Activated T-cell treated with anti-CD3 and anti-CD28 coated beads for 48 hours (primary cell): ENCODE data around the gene TRIO.
"Not testable (repeated sequence)": the region's sequence is repeated elsewhere in the genome, so short reads cannot be mapped to it uniquely, and the experiment has no call there.

Experiments
- DNase-seq: peaks from one replicate; pipeline ENCODE4 v3.0.0-alpha.2; 2020; ENCODE audit warnings: low read depth

Gene TRIO

DNA sequence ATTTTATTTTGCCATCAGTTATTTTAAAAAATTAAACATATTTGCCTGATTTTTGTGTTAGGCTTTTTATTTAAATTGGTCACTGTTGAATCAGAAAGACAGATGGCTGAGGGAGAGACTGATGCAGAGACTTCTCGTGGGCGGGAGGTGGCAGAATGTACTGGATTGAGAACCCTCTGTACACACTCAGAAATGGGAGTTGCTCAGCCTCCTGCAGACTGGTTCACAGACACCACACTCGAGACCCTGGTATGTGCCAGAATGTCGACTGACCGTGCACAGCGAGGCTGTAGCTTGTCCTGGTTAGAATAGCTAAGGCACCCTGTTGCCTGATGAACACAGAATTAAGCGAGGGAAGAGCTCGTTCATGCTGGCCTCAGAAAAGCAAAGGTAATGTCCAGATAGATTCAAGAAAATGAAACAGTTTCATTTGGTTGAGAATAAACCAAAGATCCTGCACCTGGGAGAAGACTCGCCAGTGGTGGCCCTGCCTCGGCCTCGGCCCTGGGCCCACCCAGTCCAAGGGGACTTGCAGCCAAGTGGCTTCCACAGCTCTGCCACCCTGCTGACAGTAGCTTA, 367.1 kb downstream of the TRIO start:
- DNase-seq, result no peak

DNA sequence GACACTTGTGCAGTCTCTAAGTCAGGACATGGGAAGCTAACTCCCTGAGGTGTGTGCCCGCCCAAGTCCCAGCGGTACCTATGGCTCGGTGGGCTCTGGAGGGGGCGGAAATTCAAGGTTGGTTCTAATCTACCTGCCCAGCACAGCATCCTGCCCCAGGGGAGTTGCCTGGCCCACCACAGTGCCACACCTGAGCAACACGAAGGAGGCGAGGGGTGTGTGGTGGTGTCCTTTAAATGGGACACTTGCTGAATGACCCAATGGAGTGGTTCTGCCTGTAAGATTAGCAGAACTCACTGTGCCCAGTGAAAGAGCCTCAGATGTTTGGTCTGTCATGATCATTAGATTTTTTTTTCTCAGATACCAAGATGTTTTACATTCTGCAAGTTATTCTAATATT, 367.7 kb downstream of the TRIO start:
- no peak for DNase-seq

DNA sequence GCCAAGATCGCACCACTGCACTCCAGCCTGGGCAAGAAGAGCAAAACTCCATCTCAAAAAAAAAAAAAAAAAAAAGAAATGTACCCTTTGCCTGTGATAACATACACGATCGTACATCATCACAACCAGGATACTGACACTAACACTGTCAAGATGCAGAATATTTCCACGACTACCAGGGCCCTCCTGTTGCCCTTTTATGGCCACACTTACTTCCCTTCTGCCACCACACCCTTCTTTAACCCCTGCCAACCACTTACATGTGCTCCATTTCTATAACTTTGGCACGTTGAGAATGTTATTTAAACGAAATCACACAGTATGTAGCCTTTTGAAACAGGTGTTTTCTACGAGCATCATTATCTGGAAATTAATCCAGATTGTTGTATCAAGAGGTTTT, 369.4 kb downstream of the TRIO start:
- no peak for DNase-seq

- no peak for DNase-seq
Observed at GRCh38 chr5:14513266-14513665, 370.1 kb downstream of the TRIO start.

- no peak for DNase-seq
Observed at GRCh38 chr5:14516901-14517300, 373.8 kb downstream of the TRIO start.

GRCh38 chr5:14518638-14519037, 375.5 kb downstream of the TRIO start:
- DNase-seq, result no peak

- no peak for DNase-seq
Observed at GRCh38 chr5:14521748-14522147, 378.6 kb downstream of the TRIO start.

- DNase-seq, result no peak
Observed at GRCh38 chr5:14522721-14523120, 379.6 kb downstream of the TRIO start.

GRCh38 chr5:14523243-14524034, 380.3 kb downstream of the TRIO start:
- DNase-seq, result no peak

DNA sequence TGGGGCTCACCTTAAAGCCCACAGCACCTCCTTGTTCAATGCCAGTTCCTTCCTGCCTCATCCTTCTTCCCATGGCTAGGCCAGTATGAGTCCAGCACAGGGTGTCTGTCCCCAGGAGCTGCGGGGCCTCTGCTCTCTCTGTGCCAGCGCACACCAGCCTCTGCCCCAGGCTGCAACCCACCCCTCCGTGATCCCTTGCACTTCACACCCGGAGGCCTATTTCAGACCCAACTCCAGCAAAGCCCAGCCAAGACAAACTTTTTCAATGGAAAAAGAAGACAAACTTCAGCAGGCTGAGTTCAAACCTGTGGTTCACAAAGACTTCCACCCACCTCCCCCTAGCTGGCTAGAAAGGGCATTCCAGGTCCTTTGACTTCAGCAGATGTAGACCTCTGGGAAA, 382.3 kb downstream of the TRIO start:
- no peak for DNase-seq

DNA sequence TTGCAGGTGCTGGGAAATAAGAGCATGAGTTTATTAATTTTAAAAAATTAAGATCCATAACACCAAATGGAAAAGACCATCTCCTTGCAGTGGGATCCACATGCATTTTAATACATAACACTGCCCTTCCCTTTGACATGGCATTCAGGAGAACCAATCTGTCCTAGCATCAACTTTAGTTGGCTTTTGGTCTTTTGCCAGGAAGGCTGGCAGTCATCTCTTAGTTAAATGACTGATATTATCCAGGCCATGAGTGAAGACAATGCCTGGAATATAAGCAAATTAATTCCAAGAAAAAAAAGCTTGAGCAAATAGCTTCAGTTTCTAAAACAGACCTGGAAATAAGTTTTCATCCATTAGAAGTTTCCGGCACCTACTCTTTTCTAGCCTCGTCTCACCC, 383.4 kb downstream of the TRIO start:
- DNase-seq, result no peak

GRCh38 chr5:14528115-14528514, 385.0 kb downstream of the TRIO start:
- DNase-seq, result no peak

GRCh38 chr5:14528926-14529325, 385.8 kb downstream of the TRIO start:
- no peak for DNase-seq

- DNase-seq, result no peak
Observed at GRCh38 chr5:14531668-14532067, 388.5 kb downstream of the TRIO start.

GRCh38 chr5:14532180-14532579, 389.0 kb downstream of the TRIO start:
- no peak for DNase-seq

DNA sequence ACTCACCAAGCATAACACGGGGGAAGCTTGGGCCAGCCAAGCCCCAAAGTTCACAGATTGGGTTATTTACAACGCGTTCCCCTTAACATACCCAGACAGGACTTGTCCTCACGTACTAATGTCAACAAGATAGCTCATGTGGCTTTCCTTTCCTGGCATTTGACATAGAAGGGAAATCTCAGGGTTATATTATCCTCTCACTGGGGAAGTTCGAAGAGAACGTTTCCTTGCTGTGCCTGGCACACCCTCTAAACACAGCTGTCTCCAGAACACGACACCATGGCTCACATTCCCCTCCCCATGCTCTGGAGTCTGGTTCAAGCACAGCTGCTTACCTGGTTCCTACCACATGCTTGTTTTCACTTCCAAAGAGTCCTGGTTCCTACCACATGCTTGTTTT, 391.6 kb downstream of the TRIO start:
- no peak for DNase-seq

DNA sequence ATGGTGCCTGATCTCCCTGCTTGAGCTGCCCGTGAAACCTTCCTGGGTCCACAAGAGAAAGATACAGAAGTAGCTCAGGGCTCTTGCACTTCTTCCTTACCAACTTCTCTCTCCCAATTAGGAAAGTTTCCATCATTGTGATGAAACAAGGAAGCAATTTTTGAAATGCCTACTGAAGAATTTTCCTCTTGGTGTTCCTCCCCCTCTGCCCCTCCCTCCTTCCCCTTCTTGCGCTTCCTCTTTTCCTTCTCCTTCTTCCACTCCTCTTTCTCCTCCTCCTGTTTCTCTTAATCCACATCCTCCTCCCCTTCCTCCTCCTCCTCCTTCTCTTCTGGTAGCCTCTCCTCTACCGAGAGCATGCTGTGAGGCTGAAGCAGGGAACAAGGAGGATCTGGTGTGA, 402.2 kb downstream of the TRIO start:
- no peak for DNase-seq

DNA sequence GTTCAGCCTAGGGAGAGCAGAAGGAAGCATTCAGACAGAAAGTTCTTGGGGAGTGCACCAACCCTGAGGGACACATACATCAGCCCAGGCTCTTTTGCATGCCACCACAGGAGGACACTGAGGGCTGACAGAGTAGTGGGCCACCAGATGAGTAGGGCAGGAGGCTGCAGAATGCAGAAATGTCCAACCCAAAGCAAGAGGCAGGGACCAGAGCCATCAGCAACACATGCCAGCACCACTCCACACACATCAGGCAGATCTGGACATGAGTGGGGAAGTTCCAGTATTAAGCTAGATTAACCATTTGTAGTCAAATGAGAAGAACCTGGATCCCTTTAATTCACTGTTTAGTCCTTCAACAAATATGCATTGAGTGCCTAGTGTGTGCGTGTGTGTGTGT, 402.7 kb downstream of the TRIO start:
- DNase-seq, result no peak

DNA sequence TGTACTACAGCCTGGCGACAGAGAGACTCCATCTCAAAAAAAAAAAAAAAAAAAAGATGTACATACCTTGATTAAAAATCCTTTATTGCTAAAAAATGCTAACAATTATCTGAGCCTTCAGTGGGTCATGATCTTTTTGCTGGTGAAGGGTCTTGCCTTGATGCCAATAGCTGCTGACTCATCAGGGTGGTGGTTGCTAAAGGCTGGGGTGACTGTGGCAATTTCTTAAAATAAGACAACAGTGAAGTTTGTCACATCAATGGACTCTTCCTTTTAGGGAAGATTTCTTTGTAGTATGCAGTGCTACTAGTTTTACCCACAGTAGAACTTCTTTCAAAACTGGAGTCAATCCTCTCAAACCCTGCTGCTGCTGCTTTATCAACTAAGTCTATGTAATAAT, 404.5 kb downstream of the TRIO start:
- DNase-seq, result no peak

- no peak for DNase-seq
Observed at GRCh38 chr5:14551211-14551610, 408.1 kb downstream of the TRIO start.

DNA sequence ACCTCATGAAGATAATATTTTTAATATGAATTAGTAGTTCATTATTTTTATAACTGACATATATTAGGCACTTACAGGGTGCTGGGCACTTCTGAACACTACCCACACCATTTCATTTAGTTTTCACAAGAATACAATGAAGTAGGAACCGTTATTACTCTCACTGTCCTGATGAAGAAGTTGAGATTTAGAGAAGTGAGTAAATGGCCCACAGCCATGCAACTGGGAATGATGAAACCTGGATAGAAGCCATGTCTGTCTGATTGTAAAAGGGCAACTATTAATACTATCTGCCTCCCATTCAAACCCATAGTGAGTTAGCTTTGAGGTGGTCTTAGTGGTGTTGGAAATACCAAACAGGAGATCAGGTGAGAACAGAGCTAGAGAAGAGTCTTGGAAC, 408.9 kb downstream of the TRIO start:
- no peak for DNase-seq

- not testable (repeated sequence) for DNase-seq
Observed at GRCh38 chr5:14554288-14554687, 411.1 kb downstream of the TRIO start.

GRCh38 chr5:14556015-14556414, 412.9 kb downstream of the TRIO start:
- DNase-seq, result no peak

DNA sequence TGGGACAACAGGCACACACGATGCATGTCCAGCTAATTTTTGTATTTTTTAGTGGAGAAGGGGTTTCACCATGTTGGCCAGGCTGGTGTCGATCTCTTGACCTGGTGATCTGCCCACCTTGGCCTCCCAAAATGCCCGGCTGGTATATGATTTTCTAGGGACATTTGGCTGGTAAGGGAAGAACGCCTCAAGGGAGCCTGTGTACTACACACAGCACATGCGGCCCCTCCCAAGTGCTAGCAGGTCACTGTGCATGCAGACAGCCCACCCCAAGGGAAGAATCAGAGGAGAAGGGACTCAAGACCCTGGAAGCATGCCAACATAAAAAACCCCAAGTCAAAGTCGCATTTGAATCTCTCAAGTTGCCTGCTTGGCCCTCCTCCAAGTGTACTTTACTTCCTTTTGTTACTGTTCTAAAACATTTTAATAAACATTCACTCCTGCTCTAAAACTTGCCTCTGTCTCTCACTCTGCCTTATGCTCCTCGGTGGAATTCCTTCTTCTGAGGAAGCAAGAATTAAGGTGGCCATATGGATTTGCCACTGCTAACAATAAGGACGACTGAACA, 414.1 kb downstream of the TRIO start:
- DNase-seq, result no peak
